GM21423 (cell line): ENCODE measurements around the gene VTCN1.
"Not testable (repeated sequence)": the region's sequence is repeated elsewhere in the genome, so short reads cannot be mapped to it uniquely, and the experiment has no call there.

ENCODE experiments used
- ATAC-seq: cut with Tn5 transposase; IDR thresholded peaks from one replicate; pipeline ENCODE4 v1.9.1; 2021; ENCODE audit warnings: mild to moderate bottlenecking, moderate library complexity; ENCODE audit not compliant: unreplicated experiment

Gene VTCN1

DNA sequence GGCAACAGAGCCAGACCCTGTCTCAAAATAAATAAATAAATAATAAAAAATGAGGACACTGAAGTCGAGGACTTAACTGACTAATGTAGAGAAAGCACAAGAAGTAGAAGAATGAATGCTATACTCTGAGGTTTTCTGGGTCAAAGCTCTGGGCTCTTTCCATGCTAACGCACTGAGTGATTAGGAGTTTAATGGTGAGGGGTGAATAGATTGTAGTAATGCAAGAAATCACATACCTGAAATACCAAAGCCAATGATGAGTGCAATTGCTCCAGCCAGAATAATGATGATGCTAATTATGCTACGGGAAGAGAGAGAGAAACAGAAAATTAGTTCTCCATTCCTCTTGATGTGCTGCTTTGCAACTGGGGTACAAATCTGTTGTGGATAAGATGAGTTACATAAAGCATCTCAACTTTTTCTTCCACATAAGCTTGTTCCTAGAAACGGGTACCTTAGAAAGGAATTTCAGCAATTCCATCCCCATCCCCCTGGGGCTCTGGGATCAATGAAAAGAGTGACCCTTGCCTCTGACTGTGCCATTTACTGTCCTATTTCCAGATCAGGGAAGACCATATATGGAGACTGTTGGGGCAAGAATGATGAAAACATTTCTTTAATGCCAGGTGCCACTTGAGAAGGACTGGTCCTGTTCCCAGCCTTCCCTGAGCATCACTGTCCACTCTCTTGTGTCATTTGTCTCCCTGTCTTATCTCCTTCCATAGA, 40.7 kb downstream of the VTCN1 start:
- no peak for ATAC-seq

DNA sequence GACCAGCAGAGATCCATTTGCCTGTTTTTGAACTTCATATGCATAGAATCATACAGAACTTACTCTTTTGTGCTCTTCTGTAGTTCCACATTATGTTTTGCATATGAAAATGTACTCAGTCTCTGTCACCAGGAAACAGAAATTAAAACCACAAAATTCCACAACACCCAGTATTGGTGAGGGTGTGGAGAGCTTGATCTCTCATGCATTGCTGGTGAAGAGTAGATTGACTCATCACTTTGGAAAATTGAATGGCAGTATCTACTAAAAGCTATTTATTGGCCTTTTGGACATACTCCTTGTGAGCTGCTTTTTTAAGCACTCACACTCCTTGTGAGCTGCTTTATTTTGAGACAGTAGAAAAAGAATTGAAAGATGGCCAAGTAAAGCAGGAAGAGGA, 43.3 kb downstream of the VTCN1 start:
- ATAC-seq, result no peak

DNA sequence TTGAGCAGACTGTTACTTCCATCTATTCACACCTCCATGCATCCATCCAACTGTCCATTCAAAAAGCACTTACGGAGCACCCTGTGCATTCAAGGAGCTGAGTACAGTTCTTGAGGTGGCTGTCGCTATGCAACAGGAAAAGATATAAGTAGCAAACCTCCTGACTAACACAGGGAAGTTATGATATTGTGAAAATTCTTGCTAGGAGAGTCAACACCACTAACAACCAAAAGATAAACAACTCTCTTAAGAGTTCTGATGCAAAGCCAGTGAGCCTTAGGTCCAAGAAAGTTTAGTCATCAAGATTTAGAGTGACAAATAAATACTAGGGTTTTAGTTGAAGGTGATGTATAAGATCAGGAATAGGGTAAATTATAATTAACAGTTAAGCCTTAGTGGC, 44.7 kb downstream of the VTCN1 start:
- ATAC-seq, result no peak

- no peak for ATAC-seq
These were observed 46.5 kb downstream of the VTCN1 start for GRCh38 chr1:117164209-117164608.

GRCh38 chr1:117162816-117163215, 47.9 kb downstream of the VTCN1 start:
- ATAC-seq, result no peak

DNA sequence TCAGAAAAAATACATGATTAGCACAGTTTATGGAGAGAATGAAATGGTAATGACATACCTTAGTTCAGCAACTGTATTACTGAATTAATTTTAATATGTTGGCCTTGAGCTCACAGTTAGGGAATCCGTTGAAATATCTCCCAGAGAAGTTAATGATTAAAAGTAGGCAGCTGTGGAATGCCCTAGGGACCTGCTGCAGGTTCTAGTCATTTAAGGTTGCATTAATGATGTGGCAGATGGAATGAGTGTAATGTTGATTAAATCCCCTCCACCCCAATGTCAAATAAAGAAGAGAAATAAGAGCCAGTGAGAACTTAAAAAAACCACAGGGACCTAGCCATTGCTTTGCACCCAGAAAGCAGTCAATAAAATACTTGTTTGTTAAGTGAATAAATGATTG, 48.8 kb downstream of the VTCN1 start:
- no peak for ATAC-seq

GRCh38 chr1:117151305-117151704, 59.4 kb downstream of the VTCN1 start:
- not testable (repeated sequence) for ATAC-seq

GRCh38 chr1:117150316-117150715, 60.4 kb downstream of the VTCN1 start:
- ATAC-seq, result no peak

GRCh38 chr1:117147856-117148588, 62.7 kb downstream of the VTCN1 start:
- no peak for ATAC-seq

DNA sequence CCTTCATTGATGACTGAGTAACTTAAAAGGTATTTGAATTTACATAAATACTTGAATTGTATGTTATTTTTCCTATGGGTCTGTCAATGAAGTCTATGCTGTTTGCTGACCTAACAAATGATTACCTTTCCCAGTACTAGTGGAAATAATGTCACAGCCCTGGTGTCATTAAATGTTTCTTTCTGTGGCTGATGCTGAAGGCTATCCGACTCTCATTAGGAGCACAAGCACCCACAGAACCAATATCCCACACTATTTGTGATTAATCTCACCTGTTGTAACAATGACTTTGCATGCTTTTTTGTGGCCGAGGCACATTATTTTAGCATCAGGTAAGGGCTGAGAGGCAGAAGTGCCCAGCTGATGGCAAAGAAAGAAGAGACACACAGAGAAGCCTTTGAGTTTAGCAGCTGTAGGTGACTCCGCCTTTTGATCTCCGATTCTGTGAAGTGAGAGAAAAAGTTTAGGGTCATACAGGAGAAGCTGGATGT, 63.3 kb downstream of the VTCN1 start:
- ATAC-seq, result no peak

DNA sequence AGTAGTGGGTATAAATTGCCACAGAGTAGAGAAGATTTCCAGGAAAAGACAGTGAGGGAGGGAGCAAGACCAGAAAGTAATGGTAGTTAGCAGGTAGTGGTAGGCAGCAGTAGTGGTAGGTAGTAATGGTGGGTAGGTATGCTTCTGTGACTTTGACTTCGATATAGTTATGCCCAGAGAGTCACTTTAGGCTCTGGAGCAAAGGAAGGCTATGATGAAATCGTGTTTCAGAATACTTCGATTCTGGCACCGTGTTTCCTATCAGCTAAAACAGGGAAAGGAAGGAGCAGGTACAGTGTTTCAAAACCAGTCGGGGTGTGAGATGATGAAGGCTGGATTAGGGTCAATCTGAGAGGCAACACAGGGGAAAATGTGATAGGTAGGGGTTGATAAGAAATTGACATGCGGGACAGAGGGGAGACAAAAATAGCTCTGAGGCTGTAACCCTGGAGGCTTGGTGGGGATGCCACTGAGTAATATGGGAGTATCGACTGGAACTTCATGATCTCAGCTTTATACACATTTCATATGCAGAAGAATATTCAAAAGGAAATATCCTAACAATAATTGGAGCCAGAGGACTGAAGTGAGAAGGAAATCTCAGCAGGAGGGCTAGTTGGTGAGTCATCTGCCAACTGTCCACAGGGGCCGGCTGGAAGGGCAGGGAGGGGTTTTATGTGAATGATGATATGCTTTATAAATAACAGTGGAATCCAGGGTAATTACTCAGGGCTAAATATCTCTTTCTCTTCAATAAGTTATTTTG, 64.0 kb downstream of the VTCN1 start:
- ATAC-seq, result no peak

GRCh38 chr1:117146072-117146471, 64.7 kb downstream of the VTCN1 start:
- ATAC-seq, result no peak

DNA sequence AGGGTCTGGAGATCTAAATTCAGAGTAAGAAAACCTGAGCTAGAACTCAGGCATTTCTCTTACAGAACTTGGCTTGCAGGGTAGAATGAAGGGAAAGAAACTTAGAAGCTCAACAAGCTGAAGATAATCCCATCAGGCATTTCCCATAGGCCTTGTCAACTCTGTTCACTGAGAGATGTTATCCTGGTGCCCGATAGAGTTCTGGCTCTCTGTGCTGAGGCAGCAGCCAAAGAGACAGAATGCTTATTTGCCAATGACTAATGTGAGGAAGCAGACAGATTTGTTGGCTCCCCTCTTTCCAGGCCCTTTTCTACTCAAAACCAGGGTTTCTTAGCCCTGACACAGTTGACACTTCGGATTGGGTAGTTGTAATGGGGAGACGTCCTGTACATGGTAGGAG, 66.9 kb downstream of the VTCN1 start:
- no peak for ATAC-seq

- ATAC-seq, result no peak
These were observed 67.6 kb downstream of the VTCN1 start for GRCh38 chr1:117143172-117143571.

DNA sequence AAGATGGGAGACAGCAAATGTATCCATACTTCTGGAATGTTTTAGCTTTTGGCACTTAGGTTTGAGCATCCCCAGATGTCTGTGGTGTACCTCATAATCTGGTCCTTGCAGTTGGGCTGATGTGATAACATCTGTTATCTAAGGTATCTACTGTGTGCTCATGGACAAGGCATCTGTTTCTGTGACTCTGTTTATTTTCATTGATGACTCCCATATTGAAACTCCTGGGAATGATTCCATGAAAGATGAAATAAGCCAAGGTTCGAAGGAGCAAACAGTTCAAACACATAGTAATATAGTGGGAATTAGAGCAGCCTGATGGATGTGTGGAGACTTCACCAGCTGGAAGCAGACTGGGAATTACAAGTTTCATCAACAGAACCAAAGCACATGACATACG, 68.5 kb downstream of the VTCN1 start:
- no peak for ATAC-seq

- ATAC-seq, result no peak
These were observed 72.2 kb downstream of the VTCN1 start for GRCh38 chr1:117138561-117138960.

DNA sequence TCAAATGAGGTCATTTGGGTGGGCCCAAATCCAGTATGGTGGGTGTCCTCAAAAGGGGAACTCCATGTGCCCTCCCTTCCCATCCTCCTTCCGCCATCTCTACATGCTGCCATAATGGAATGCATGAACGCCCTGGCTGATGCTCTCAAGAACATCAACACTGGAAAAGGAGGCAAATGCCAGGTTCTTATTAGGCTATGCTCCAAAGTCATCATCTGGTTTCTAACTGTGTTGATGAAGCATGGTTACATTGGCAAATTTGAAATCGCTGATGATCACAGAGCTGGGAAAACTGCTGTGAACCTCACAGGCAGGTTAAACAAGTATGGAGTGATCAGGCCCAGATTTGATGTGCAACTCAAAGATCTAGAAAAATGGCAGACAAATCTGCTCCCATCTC, 72.6 kb downstream of the VTCN1 start:
- ATAC-seq, result no peak

- ATAC-seq, result no peak
These were observed 73.4 kb downstream of the VTCN1 start for GRCh38 chr1:117137281-117137855.

DNA sequence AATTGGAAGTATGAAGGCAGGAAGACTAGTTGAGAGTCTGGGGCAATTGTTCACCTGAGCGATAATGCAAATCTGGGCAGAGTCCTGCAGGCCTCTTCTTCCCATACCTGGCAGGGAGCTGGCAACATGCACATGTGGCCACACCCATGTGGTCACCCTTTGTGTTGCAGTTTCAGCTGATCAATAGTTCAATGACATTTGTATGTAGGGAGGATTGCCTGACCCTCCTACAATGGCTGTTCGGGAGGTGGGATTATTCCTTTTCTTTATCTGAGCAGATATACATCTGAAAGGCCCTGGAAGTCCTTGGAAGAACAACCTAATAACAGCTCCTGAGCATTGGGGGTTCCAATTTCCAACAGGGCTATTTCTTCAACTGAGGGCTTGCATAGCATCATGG, 74.0 kb downstream of the VTCN1 start:
- no peak for ATAC-seq

- no peak for ATAC-seq
These were observed 75.4 kb downstream of the VTCN1 start for GRCh38 chr1:117135329-117135728.

DNA sequence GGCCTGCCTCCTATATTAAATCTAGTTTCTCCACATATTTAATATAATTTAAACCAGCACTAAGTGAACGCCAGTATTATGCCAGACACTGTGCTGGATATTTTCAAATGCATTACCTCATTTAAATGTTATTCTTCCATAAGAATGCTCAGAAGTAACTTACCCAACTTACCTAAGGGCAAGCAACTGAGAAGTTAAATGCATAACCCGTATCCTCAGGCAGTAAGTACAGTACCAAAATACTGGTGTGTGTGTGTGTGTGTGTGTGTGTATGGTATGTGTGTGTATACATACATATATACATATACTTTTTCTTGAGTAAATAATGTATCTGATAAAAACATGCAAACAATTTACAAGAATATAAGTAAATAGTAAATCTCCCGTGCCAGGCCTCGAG, 80.2 kb downstream of the VTCN1 start:
- ATAC-seq, result no peak
